Mononuclear cell (primary cell): ENCODE results near the gene BLOC1S1. TPM values are rescaled to one million over a fixed set of nuclear protein-coding genes. Genes with fewer than 3 reads are reported as not detected.

Experiments used
- H3K27me3 ChIP-seq: 2 replicates; pipeline ENCODE4 v1.6.0; 2011; ENCODE audit warnings: low read length, control low read depth; ENCODE audit not compliant: insufficient read depth
- H3K4me1 ChIP-seq: 2 replicates; pipeline ENCODE4 v1.5.1; 2011; ENCODE audit warnings: mild to moderate bottlenecking, low read length, control low read depth; ENCODE audit not compliant: insufficient read depth
- H3K4me3 ChIP-seq: 2 replicates; pipeline ENCODE4 v1.5.1; 2011; ENCODE audit warnings: mild to moderate bottlenecking, low read length, moderate library complexity
- H3K9me3 ChIP-seq: 2 replicates; pipeline ENCODE4 v1.5.1; 2011; ENCODE audit warnings: low read depth, mild to moderate bottlenecking, control low read depth, low read length
- total RNA-seq: library from RNA; depleted of rRNA; stranded (reverse); fragments of >200 nt; gene quantifications from one replicate; pipeline ENCODE4 v1.2.3, GENCODE V29; 2012

The BLOC1S1 gene
- total RNA-seq, 1 donor: 61.8 TPM

DNA sequence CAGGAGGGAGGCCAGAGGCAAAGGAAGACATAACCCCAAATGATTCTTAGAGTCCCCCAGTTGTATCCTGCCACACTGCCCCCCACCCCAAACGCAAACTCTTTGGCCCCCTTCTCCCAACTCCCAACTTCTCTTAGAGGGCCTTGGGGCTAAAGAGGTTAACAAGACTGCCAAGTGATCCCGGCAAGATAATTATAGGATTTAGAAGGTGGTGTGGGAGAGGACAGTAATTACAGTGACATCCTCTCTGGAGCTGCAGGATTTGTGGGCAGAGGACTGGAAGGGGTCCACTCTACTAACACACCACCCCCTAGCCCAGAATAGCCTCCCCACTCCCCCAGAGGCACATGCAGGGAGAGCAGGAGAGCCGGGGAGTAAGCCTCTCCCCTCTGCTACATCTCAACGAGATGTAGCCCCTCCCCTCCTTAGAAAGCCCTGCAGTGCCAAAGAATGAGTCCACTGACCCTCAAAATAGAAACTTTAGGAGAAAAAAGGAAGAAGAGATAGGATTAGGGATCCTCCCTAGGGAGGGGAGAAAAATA is 21.8 kb downstream of the BLOC1S1 start:
- peaks cover 19% of the 10 kb centered on the region for H3K4me1 ChIP-seq
- no peak overlapping the region for H3K4me3 ChIP-seq
- H3K9me3 ChIP-seq: no peaks in the 10 kb centered on the region
- peaks cover 2% of the 10 kb centered on the region for H3K27me3 ChIP-seq

DNA sequence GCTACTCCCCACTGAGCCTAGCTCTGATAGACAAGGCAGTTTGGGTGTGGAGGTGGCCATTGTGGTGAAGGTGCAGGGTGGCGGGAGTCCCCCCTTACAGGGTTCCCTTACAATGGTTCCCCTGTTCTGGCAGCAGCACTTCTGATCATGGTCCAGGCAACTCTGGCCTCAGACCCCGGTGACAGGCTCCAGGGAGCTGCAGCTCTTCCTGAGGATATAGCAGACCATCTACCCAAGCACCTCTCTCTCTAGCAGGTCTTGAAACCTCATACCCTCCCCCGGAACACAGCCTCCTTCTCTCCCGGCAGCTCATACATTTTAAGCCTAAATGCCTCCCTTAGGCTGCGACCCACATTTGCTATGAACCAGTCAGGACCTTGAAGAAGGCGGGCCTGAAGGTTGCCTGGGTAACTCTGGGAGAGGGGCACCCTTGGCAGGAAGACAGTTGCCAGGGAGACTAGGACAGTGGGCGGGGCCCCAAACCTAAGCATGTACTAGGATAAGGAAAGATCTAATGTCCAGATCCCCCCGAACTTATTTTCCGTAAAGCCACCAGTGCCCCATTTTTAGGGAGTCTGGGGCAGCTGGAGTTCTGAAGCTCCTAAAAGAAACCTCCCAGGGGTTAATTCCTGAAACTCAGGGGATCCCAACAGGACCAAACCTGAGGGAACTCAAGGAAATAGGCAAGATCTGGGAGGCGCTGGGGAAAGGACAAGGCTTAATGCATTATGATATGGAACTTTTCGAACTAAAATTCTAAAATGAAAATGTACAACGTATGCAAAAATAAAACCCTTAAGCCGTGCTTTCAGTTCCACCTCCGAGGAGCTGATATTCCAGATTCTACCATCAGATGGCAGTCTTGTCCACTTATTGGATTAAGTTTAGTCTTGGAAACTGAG is 22.5 kb downstream of the BLOC1S1 start:
- peaks cover 2% of the 10 kb centered on the region for H3K27me3 ChIP-seq
- H3K9me3 ChIP-seq: no peaks in the 10 kb centered on the region
- H3K4me1 ChIP-seq: peaks cover 21% of the 10 kb centered on the region
- H3K4me3 ChIP-seq: peak overlapping the region; percentile 59

DNA sequence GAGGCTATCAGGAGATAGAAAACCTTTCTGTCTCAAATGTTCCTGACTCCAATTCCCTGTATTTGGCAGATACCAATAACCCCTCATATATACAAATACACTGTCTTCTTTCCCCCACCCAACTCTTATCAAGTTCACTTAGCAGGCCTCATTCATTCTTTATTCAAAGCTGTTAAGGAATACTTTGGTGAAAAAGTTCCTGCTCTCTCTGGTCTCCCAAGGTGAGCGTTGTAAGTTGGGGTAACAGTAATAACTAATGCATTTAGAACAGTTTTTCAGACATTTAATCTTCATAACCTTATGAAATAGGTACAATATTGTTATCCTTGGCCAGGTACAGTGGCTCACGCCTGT is 23.2 kb downstream of the BLOC1S1 start:
- Histone ChIP-seq H3K9me3 (no peaks in the 10 kb centered on the region), H3K27me3 (peaks cover 3% of the 10 kb centered on the region), H3K4me1 (peaks cover 27% of the 10 kb centered on the region), H3K4me3 (peak overlapping the region; percentile 59)

DNA sequence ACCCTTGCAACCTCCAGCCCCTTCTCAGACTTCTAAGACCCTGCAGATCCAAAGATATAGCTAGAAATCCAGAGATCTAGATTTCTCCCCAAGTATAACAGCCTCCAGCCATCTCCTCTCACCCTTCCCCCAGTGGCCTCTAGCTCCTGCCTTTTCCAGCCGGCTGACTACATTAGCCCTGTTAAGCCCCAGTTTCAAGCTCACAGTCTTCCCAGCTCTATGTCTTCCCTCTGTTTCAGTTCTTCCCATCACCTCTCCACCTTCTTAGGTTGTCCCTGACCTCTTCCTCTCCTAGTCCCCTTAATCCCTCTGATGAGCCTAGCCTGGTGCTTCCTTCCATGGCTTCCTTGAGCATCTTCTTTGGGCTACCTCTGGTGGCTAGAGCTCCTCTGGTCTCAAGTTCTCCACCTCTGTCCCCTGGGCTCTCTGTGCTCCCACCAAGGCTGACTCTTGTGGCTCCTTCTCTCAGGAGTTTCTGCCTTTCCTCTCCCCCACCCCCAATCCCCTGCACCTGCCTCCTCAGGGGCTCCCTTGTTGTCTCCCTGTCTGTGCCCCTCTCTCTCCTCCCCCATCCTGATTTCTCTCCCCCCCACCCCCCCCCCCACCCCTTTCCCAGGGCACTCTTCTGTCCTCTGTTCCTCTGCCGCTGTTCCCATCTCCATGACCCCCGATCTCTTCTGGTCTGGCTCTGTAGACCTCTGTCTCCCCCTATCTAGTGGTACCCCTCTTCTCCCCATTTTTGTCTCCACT is 26.3 kb downstream of the BLOC1S1 start:
- Histone ChIP-seq H3K27me3 (peaks cover 8% of the 10 kb centered on the region), H3K4me3 (no peak overlapping the region), H3K9me3 (no peaks in the 10 kb centered on the region), H3K4me1 (peaks cover 38% of the 10 kb centered on the region)

DNA sequence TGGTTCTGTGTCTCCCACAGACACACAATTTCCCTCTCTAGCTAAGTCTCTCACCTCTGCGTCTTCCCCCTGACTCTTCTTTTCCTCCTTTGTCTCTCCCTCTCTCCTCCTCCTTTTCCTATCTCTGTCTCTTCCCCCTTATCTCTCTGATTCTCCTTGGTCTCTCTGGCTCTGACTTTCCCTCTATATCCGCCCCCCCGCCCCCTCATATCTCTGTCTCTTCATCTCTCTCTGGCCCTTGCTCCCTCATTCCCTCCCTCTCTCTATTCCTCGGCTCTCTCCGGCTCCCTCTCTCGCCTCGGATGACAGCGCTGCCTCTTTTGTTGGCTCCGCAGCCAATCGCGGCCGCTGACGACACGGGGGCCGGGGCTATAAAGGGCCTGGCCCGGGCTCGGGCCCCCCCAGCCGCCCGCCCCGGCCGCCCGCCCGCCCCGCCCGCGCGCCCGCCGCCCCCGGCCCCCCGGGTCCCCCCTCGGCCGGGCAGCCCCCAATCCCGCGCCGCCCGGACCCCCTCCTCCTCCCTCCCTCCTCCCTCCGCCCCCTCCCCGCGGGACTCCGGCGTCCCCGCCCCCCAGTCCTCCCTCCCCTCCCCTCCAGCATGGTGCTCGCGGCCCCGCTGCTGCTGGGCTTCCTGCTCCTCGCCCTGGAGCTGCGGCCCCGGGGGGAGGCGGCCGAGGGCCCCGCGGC is 27.0 kb downstream of the BLOC1S1 start, which contains the start of gene GDF11:
Gene GDF11, plus strand, starts transcription at position 404 of the 687 bp plus-strand sequence. Its CDS starts 195 bp downstream, at position 599.
- Histone ChIP-seq H3K27me3 (peaks cover 8% of the 10 kb centered on the region), H3K4me1 (peaks cover 30% of the 10 kb centered on the region), H3K9me3 (no peaks in the 10 kb centered on the region), H3K4me3 (peak within 1 kb of the TSS; percentile 43)

DNA sequence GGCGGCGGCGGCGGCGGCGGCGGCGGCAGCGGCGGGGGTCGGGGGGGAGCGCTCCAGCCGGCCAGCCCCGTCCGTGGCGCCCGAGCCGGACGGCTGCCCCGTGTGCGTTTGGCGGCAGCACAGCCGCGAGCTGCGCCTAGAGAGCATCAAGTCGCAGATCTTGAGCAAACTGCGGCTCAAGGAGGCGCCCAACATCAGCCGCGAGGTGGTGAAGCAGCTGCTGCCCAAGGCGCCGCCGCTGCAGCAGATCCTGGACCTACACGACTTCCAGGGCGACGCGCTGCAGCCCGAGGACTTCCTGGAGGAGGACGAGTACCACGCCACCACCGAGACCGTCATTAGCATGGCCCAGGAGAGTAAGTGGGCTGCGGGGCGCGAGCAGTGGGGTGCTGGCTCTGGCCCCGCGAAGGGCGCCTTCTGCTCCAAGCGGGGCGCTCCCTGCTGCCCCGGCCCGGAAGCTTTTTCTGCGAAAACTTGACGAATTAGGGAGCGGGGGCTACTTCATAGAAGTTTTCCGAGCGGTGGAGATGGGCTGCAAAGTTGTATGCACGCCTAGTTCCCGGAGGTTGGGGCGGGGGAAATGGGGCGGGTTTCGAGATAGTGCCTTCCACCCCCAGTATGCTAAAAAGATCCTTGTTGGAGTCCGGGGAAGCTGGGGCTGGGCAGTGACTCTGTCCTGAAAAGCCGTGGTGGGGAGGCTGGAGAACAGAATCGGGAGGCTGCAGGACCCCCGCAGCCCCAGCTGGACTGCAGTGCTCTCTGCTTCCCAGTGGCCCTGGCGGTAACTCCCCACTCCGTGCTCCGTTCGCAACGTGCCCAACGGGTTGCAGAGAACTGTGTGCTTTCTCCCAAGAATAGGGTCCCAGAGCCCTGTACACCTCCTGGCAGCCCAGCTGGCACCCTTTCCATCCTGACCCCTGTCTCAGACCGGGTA is 27.8 kb downstream of the BLOC1S1 start:
- H3K27me3 ChIP-seq: peaks cover 8% of the 10 kb centered on the region
- peaks cover 23% of the 10 kb centered on the region for H3K4me1 ChIP-seq
- H3K9me3 ChIP-seq: no peaks in the 10 kb centered on the region
- peak overlapping the region; percentile 43 for H3K4me3 ChIP-seq

DNA sequence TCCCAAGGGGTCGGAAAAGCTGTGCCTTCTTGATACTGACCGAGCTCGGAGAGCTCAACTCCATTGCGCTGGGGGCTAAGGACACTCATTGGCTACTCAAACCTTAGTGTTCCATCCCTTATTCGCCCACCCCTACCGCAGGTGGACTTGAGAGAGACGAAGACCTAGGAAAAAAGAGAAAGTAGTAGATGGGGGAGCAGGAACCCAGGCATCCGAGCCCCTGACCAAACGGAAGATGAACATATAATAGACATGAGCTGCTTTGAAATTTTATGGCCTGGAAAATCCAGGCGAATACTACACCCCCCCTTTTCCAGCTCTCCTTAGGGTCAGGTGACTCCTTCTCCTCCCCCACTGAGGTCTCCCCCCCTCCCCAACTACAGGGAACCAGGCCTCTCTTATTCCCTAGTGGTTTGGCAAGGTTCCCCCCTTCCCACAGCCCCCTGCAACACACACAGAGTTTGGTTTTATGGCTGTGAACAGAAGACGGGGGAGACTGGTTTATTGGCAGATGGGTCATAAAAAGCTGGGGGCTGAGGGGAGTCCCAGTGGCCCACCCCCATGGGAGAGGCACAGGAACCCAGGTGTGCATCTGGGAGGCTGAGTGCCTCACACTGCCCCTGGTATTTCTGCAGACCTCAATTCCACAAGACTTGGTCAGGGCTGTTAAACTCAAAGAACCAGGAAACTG is 28.6 kb downstream of the BLOC1S1 start:
- H3K9me3 ChIP-seq: no peaks in the 10 kb centered on the region
- H3K4me3 ChIP-seq: peak overlapping the region; percentile 43
- H3K27me3 ChIP-seq: peaks cover 8% of the 10 kb centered on the region
- peaks cover 23% of the 10 kb centered on the region for H3K4me1 ChIP-seq

DNA sequence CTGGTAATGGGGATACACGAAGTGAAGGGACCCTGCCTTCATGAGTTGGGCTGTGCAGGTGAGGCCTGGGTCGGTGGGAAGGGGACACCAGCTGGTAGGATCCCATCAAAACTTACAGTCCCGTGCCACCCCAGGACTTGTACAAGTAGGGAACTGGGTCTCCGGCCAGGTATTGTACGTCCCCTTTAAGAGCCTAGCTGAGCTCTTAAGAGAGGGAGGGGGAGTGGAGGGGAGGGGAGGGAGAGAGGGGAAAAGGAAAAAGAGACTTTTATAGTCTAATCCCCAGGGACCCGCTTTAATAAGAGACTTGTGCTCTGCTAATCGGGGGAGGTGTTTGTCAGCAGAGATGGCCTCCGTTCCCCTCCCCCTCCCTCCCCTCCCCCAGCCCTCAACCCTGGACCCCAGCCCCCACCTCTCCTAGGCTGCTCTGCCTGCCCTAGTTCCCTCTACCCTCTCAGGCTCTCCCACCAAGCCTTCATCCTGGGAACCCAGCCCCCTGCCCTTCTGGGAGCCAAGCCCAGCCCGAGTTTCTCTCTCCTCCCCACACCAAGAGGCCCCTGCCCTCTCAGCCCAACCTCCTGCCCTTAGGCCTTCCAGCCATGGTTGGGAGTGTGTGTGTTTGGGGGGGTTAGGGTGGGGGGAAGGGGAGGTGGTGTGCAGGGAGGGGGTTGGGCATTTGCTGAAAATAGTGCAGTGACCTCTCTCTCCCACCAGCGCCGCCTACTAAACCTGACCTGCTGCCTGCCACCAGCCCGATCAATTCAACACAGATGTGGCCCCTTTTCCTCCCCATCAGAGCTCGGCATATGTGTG is 29.7 kb downstream of the BLOC1S1 start:
- Histone ChIP-seq H3K4me3 (no peak overlapping the region), H3K4me1 (peaks cover 23% of the 10 kb centered on the region), H3K27me3 (peaks cover 8% of the 10 kb centered on the region), H3K9me3 (no peaks in the 10 kb centered on the region)

DNA sequence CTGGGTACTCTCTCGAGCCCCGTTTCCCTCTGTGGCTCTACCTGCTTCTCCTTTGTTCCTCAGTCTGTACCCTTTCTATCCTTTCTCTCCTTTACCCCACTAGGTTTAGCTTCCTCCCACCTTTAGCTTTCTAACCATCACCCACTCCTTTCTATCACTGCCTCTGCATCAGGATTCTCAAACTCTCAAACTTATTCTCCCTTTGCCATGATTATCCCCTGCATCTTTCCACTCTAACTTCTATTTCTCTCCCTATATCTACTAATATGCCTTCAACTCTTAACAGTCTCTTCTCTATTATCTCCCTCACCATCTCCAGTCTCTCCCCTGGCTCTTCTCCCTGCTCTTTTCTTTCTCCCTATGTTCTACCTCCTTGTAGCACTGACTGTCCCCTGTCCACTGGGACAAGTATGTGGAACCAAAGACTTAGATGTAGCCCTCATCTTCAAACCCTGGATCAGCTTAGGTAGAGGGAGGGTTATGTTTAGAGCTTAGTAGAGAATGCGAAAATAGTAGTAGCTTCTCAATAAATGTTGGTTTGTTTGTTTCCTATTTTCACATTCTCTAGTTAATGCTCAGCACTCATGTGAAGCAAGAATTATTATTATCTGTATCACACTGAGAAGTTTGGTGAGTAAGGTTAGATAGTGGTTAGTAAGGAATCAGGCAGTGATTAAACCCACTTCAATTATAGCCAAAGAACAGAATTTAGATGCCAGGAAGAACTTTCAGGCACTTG is 30.5 kb downstream of the BLOC1S1 start:
- peaks cover 8% of the 10 kb centered on the region for H3K27me3 ChIP-seq
- H3K4me3 ChIP-seq: no peak overlapping the region
- H3K9me3 ChIP-seq: no peaks in the 10 kb centered on the region
- H3K4me1 ChIP-seq: peaks cover 23% of the 10 kb centered on the region

DNA sequence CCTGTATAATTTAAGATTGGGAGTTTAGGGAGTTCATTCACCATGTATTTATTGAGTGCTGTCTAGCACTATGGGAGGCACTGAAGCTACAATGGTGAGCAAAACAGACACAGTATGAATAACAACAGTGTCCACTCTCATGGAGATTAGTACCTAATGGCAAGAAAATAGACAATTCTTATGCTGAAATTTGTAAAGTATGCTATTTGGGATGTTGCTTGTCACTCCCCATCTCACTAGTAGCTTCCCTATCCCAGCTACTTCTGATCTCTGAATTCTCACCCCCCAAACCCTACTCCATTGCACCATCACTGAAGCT is 31.0 kb downstream of the BLOC1S1 start:
- Histone ChIP-seq H3K9me3 (no peaks in the 10 kb centered on the region), H3K4me1 (peaks cover 23% of the 10 kb centered on the region), H3K27me3 (peaks cover 6% of the 10 kb centered on the region), H3K4me3 (no peak overlapping the region)

DNA sequence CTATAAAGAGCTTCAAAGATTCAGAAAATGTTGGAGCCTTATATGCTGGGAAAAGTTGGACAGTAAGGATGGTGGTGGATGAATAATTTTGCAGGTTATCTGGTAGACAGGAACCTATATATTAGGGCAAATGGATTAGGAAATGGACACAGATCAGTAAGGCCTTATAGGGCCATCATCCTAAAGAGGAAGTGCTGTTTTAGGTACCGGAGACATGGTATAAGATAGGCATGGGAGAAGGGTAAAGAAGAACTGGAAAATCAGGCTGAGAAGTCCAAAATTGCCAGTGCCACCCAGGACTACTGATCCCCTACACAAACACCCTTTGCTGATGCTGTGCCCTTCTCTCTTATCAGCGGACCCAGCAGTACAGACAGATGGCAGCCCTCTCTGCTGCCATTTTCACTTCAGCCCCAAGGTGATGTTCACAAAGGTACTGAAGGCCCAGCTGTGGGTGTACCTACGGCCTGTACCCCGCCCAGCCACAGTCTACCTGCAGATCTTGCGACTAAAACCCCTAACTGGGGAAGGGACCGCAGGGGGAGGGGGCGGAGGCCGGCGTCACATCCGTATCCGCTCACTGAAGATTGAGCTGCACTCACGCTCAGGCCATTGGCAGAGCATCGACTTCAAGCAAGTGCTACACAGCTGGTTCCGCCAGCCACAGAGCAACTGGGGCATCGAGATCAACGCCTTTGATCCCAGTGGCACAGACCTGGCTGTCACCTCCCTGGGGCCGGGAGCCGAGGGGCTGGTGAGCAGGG is 32.6 kb downstream of the BLOC1S1 start:
- H3K9me3 ChIP-seq: no peaks in the 10 kb centered on the region
- H3K4me3 ChIP-seq: no peak overlapping the region
- H3K4me1 ChIP-seq: peaks cover 19% of the 10 kb centered on the region
- peaks cover 5% of the 10 kb centered on the region for H3K27me3 ChIP-seq

DNA sequence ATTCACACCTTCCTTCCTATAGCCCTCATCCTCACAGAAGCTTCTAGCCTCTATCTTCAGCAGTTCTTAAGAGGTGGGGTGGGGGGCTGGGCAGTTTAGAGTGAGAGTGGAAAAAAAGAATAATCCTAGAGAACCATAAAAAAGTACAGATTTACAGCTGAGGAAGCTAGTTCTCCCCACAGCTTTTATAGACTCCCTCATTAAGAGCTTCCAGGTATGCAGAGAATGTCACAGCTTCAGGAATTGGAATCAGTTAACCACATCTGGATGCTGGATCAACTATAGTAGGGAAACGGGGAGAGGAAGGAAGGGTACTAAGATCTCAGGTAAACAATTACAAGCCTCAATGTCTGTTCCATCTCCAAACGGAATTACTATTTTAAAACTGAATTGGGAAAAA is 39.4 kb downstream of the BLOC1S1 start:
- Histone ChIP-seq H3K4me3 (no peak overlapping the region), H3K27me3 (no peaks in the 10 kb centered on the region), H3K9me3 (no peaks in the 10 kb centered on the region), H3K4me1 (no peaks in the 10 kb centered on the region)
